Keratinocyte (primary cell): ENCODE results near the gene ABCC8. TPM values are rescaled to one million over a fixed set of nuclear protein-coding genes. Genes with fewer than 3 reads are reported as not detected.

Experiments
- DNase-seq: peaks from one replicate; pipeline ENCODE4 v3.0.0-alpha.2; 2011; ENCODE audit warnings: low read depth, missing footprints, low spot score
- FAIRE-seq: peaks from 2 replicates; lab custom pipeline; 2011; peaks lifted over from hg19 to GRCh38; lab: Jason Lieb, UNC
- H2AFZ ChIP-seq: 2 replicates; pipeline ENCODE4 v1.6.0; 2012; ENCODE audit warnings: low read length, control low read depth, inconsistent platforms; ENCODE audit not compliant: control insufficient read depth
- H3K27ac ChIP-seq: 2 replicates; pipeline ENCODE4 v1.5.1; 2011; ENCODE audit warnings: low read length; ENCODE audit not compliant: control insufficient read depth, insufficient read depth
- H3K27me3 ChIP-seq: 3 replicates; pipeline ENCODE4 v1.6.0; 2011; ENCODE audit warnings: low read length; ENCODE audit not compliant: control insufficient read depth, insufficient read depth; ENCODE audit errors: extremely low read depth
- H3K36me3 ChIP-seq, 2 experiments: 2 replicates in 1 of 2; 3 replicates in 1 of 2; pipeline ENCODE4 v1.5.1; 2011; ENCODE audit warnings: low read length in 2 of 2, mild to moderate bottlenecking in 1 of 2; ENCODE audit not compliant: control insufficient read depth in 2 of 2, insufficient read depth in 2 of 2; ENCODE audit errors: extremely low read depth in 1 of 2
- H3K4me1 ChIP-seq: 3 replicates; pipeline ENCODE4 v1.5.1; 2011; ENCODE audit warnings: low read length; ENCODE audit not compliant: control insufficient read depth, insufficient read depth; ENCODE audit errors: extremely low read depth
- H3K4me2 ChIP-seq: 3 replicates; pipeline ENCODE4 v1.6.0; 2011; ENCODE audit warnings: low read depth, low read length; ENCODE audit not compliant: control insufficient read depth, insufficient read depth; ENCODE audit errors: extremely low read depth
- H3K4me3 ChIP-seq, 3 experiments: fragments of 200-600 bp in 1 of 3; sonication (generic) in 1 of 3; 2 replicates in 2 of 3; 3 replicates in 1 of 3; pipeline ENCODE4 v1.5.1; 2011 to 2016; ENCODE audit warnings: low read length in 3 of 3, mild to moderate bottlenecking in 3 of 3, control low read depth in 2 of 3, inconsistent platforms in 1 of 3, low read depth in 1 of 3, mixed read lengths in 1 of 3, mixed run types in 1 of 3, moderate library complexity in 1 of 3; ENCODE audit not compliant: control insufficient read depth in 2 of 3, insufficient read depth in 2 of 3; ENCODE audit errors: extremely low read depth in 1 of 3
- H3K79me2 ChIP-seq: 2 replicates; pipeline ENCODE4 v1.6.0; 2012; ENCODE audit warnings: low read length; ENCODE audit not compliant: control insufficient read depth, insufficient read depth
- H3K9ac ChIP-seq: 3 replicates; pipeline ENCODE4 v1.6.0; 2011; ENCODE audit warnings: low read length; ENCODE audit not compliant: control insufficient read depth, insufficient read depth; ENCODE audit errors: extremely low read depth
- H3K9me1 ChIP-seq: 3 replicates; pipeline ENCODE4 v1.6.0; 2011; ENCODE audit warnings: low read length; ENCODE audit not compliant: control insufficient read depth, insufficient read depth; ENCODE audit errors: extremely low read depth
- H3K9me3 ChIP-seq: 2 replicates; pipeline ENCODE4 v1.5.1; 2012; ENCODE audit warnings: low read depth, low read length; ENCODE audit not compliant: control insufficient read depth
- H4K20me1 ChIP-seq: 3 replicates; pipeline ENCODE4 v1.6.0; 2011; ENCODE audit warnings: low read length; ENCODE audit not compliant: control insufficient read depth, insufficient read depth; ENCODE audit errors: extremely low read depth
- CTCF ChIP-seq, 3 experiments: IDR thresholded peaks in 1 of 3; conservative IDR thresholded peaks in 1 of 3; optimal IDR thresholded peaks in 1 of 3; 2 replicates in 2 of 3; 3 replicates in 1 of 3; pipeline versions ENCODE3 to v1.5.1; 2011; ENCODE audit warnings: low read length in 3 of 3, mild to moderate bottlenecking in 3 of 3, moderate library complexity in 2 of 3, control low read depth in 1 of 3, inconsistent platforms in 1 of 3; ENCODE audit not compliant: insufficient read depth in 2 of 3; ENCODE audit errors: extremely low read depth in 1 of 3
- EZH2 ChIP-seq: IDR thresholded peaks from one replicate; pipeline ENCODE4 v1.6.1; 2012; ENCODE audit warnings: inconsistent platforms, mild to moderate bottlenecking, low read length, moderate library complexity
- dilution Hi-C: fragments of 300-500 bp; cut with MboI; formaldehyde crosslinking; loops from one replicate; pipeline ENCODE4 v1.7.0; 2020; ENCODE audit warnings: low sequenced_read_pairs; ENCODE audit not compliant: extremely low pct_ligation_motif_present
- polyA plus RNA-seq, 5 experiments: library from polyadenylated mRNA; depleted of rRNA in 3 of 5; stranded (reverse) in 3 of 5; stranded (forward) in 1 of 5; unstranded in 1 of 5; fragments of >200 nt; gene quantifications; 1 replicate in 1 of 5; 2 replicates in 3 of 5; 3 replicates in 1 of 5; pipeline versions ENCODE4 v1.2.1 to v1.2.3, GENCODE V29; 2011 to 2012; ENCODE audit warnings: missing spikeins in 2 of 5, low read depth in 1 of 5, low replicate concordance in 1 of 5

ABCC8 gene
- polyA plus RNA-seq, 1 donor (not counting 4 experiments of a cell fraction or from before 2014, with no cell fraction given), result not detected

DNA sequence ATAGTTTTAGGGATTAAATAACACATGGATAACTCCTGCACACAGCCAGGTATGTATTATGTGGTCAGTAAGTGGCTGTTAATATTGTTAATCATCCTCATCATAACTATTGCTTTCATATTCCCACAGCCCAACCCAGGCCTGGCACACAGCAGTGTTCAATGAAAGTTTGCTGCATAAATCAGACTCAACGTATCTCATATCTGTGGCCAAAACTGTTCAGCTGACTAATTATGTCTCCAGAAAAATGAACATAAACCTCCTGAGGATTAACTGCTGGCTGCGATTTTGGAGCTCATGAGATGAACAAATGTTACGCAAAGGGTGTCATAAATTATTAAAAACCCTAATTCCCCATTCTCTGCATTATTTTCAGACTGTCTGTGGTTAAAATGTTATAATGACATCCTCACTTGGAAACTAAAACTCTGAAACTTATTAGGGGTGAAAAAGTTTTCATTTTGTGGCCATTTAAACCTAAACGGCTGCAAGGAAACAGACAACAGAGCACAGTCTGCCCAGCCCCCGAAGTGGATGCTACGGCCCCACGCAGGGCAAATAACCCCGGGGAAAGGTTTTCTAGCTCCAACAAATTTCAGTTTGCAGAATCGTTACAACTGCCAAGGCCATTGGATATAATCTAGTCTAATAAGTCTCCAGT is 17.3 kb downstream of the ABCC8 start:
- dilution Hi-C loops, result no loop called here
- no peaks in the 10 kb centered on the region for H3K36me3 ChIP-seq
- no peak overlapping the region for H3K4me3 ChIP-seq
- H3K9me1 ChIP-seq, result no peaks in the 10 kb centered on the region
- FAIRE-seq (no peak), DNase-seq (no peak)
- no peak overlapping the region for H3K27ac ChIP-seq
- no peak overlapping the region for H3K9ac ChIP-seq
- H3K4me1 ChIP-seq, result no peaks in the 10 kb centered on the region
- no peak overlapping the region for H3K4me2 ChIP-seq
- H3K79me2 ChIP-seq, result no peaks in the 10 kb centered on the region
- H3K9me3 ChIP-seq, result no peaks in the 10 kb centered on the region
- H4K20me1 ChIP-seq, result no peaks in the 10 kb centered on the region
- TF ChIP-seq EZH2 (no peak), CTCF (optimal IDR thresholded peaks at IDR 0.05 in 1 of 3, IDR thresholded peaks at IDR 0.05 in 1 of 3, conservative IDR thresholded peaks at IDR 0.05 in 1 of 3; ENCODE audit: extremely low read depth in 1 of 3, insufficient read depth in 2 of 3, low read length in 3 of 3) (no peak)
- H2AFZ ChIP-seq, result no peak overlapping the region
- H3K27me3 ChIP-seq, result peaks cover 8% of the 10 kb centered on the region

GRCh38 chr11:17458268-17458667 is 18.4 kb downstream of the ABCC8 start:
- no peak overlapping the region for H3K4me2 ChIP-seq
- H3K27me3 ChIP-seq, result peaks cover 7% of the 10 kb centered on the region
- H3K4me1 ChIP-seq, result no peaks in the 10 kb centered on the region
- no peak overlapping the region for H3K27ac ChIP-seq
- H3K9me3 ChIP-seq, result no peaks in the 10 kb centered on the region
- no peak for TF ChIP-seq CTCF (optimal IDR thresholded peaks at IDR 0.05 in 1 of 3, IDR thresholded peaks at IDR 0.05 in 1 of 3, conservative IDR thresholded peaks at IDR 0.05 in 1 of 3; ENCODE audit: extremely low read depth in 1 of 3, insufficient read depth in 2 of 3, low read length in 3 of 3)
- no peak for TF ChIP-seq EZH2
- no peaks in the 10 kb centered on the region for H3K9me1 ChIP-seq
- no peak overlapping the region for H3K9ac ChIP-seq
- no peaks in the 10 kb centered on the region for H4K20me1 ChIP-seq
- no peak for FAIRE-seq
- H3K4me3 ChIP-seq, result no peak overlapping the region
- H3K79me2 ChIP-seq, result no peaks in the 10 kb centered on the region
- H3K36me3 ChIP-seq, result no peaks in the 10 kb centered on the region
- no peak overlapping the region for H2AFZ ChIP-seq
- dilution Hi-C loops, result no loop called here
- no peak for DNase-seq
